ENCODE measurements around the gene EWSR1. TPM values are rescaled to one million over a fixed set of nuclear protein-coding genes. Genes with fewer than 3 reads are reported as not detected.

Gene EWSR1
- total RNA-seq, 2 donors from 2014 or later = 197 to 225 TPM

- no peak for TF ChIP-seq CTCF (IDR thresholded peaks at IDR 0.05)
- Histone ChIP-seq H3K4me1 (ENCODE audit: control insufficient read depth in 1 of 2, low read depth in 2 of 2) (no peaks in the 10 kb centered on the region), H3K27me3 (replicated peaks; ENCODE audit: insufficient read depth) (no peaks in the 10 kb centered on the region), H3K4me3 (no peak overlapping the region), H3K27ac (no peak overlapping the region), H3K9me3 (no peaks in the 10 kb centered on the region), H3K36me3 (peaks cover 2% of the 10 kb centered on the region)
- no peak for DNase-seq (ENCODE audit: low spot score)
- no peak for ATAC-seq (ENCODE audit: insufficient number of reproducible peaks, low FRiP score, low read depth)
Observed at GRCh38 chr22:29258407-29259252, 9.4 kb upstream of the EWSR1 start.

- Histone ChIP-seq H3K9me3 (no peaks in the 10 kb centered on the region), H3K4me3 (no peak overlapping the region), H3K27ac (no peak overlapping the region), H3K36me3 (peaks cover 5% of the 10 kb centered on the region), H3K4me1 (ENCODE audit: control insufficient read depth in 1 of 2, low read depth in 2 of 2) (no peaks in the 10 kb centered on the region), H3K27me3 (replicated peaks; ENCODE audit: insufficient read depth) (no peaks in the 10 kb centered on the region)
- no peak for TF ChIP-seq CTCF (IDR thresholded peaks at IDR 0.05)
- DNase-seq (ENCODE audit: low spot score) (no peak), ATAC-seq (ENCODE audit: insufficient number of reproducible peaks, low FRiP score, low read depth) (no peak)
Observed at GRCh38 chr22:29259253-29259899, 8.7 kb upstream of the EWSR1 start.

GRCh38 chr22:29260031-29260560 is 8.0 kb upstream of the EWSR1 start:
- DNase-seq (ENCODE audit: low spot score) = no peak
- ATAC-seq (ENCODE audit: insufficient number of reproducible peaks, low FRiP score, low read depth) = no peak
- TF ChIP-seq CTCF (IDR thresholded peaks at IDR 0.05) = no peak

GRCh38 chr22:29260601-29261315 is 7.3 kb upstream of the EWSR1 start:
- H3K4me1 ChIP-seq (ENCODE audit: control insufficient read depth in 1 of 2, low read depth in 2 of 2) = no peaks in the 10 kb centered on the region
- H3K27ac ChIP-seq = no peak overlapping the region
- peaks cover 5% of the 10 kb centered on the region for H3K36me3 ChIP-seq
- no peaks in the 10 kb centered on the region for H3K9me3 ChIP-seq
- TF ChIP-seq CTCF (IDR thresholded peaks at IDR 0.05) = no peak
- no peak for DNase-seq (ENCODE audit: low spot score)
- no peak for ATAC-seq (ENCODE audit: insufficient number of reproducible peaks, low FRiP score, low read depth)
- no peaks in the 10 kb centered on the region for H3K27me3 ChIP-seq (replicated peaks; ENCODE audit: insufficient read depth)
- no peak overlapping the region for H3K4me3 ChIP-seq

More at GRCh38 chr22:29260031-29260560, 8.0 kb upstream of the EWSR1 start:
- H3K27me3 ChIP-seq (replicated peaks; ENCODE audit: insufficient read depth) = no peaks in the 10 kb centered on the region
- no peak overlapping the region for H3K4me3 ChIP-seq
- H3K9me3 ChIP-seq = no peaks in the 10 kb centered on the region
- H3K4me1 ChIP-seq (ENCODE audit: control insufficient read depth in 1 of 2, low read depth in 2 of 2) = no peaks in the 10 kb centered on the region
- H3K27ac ChIP-seq = no peak overlapping the region
- H3K36me3 ChIP-seq = peaks cover 5% of the 10 kb centered on the region

Measured in thoracic aorta (tissue), 2 donors.